HepG2 (cell line): ENCODE data around the gene HPRT1. TPM values are rescaled to one million over a fixed set of nuclear protein-coding genes. Genes with fewer than 3 reads are reported as not detected.

Source experiments
- ATAC-seq: fragments of 200-7000 bp; cut with Tn5 transposase; 3 replicates; pipeline ENCODE4 v1.9.1; 2020; ENCODE audit warnings: mild to moderate bottlenecking, moderate library complexity
- BruUV-seq: library from RNA; stranded (reverse); fragments of 400-500 nt; replicated peaks from 2 replicates; lab custom pipeline; 2021; lab: Mats Ljungman, UMichigan
- CTCF ChIA-PET: fragments of 300-600 bp; formaldehyde crosslinking; extraction: SDS; loops from one replicate; lab custom pipeline; 2021; ENCODE audit warnings: low total read pairs, inconsistent platforms, low intra/inter-chr PET ratio; lab: Yijun Ruan, JAX
- POLR2A ChIA-PET: fragments of 350-600 bp; sonication (Branson Sonifier 250); formaldehyde crosslinking; loops from one replicate; lab custom pipeline; 2020; ENCODE audit warnings: antibody characterized with exemption, inconsistent platforms; lab: Yijun Ruan, JAX
- DNase-seq: peaks from one replicate; pipeline ENCODE4 v3.0.0-alpha.2; 2015; ENCODE audit warnings: low spot score
- FAIRE-seq: peaks from 3 replicates; lab custom pipeline; 2011; peaks lifted over from hg19 to GRCh38; lab: Jason Lieb, UNC
- H2AFZ ChIP-seq: one replicate; pipeline ENCODE4 v1.6.1; 2011; ENCODE audit warnings: low read length, inconsistent platforms
- H3K27ac ChIP-seq: fragments of 300-600 bp; 3 replicates; pipeline ENCODE4 v1.8.0; 2011; ENCODE audit warnings: mixed run types, mild to moderate bottlenecking, mixed read lengths, low read length, inconsistent platforms; ENCODE audit not compliant: insufficient read depth; ENCODE audit errors: extremely low read length
- H3K27me3 ChIP-seq, 2 experiments: fragments of 200-600 bp in 1 of 2; 2 replicates in 1 of 2; 3 replicates in 1 of 2; pipeline versions ENCODE4 v1.6.0 to v1.8.0; 2011; ENCODE audit warnings: low read length in 2 of 2, mild to moderate bottlenecking in 2 of 2, moderate library complexity in 2 of 2, inconsistent platforms in 1 of 2; ENCODE audit not compliant: insufficient read depth in 2 of 2, control insufficient read depth in 1 of 2
- H3K36me3 ChIP-seq, 2 experiments: fragments of 200-600 bp in 1 of 2; replicated peaks in 1 of 2; 2 replicates in 1 of 2; 3 replicates in 1 of 2; pipeline versions ENCODE4 v1.5.1 to v1.8.0; 2011; ENCODE audit warnings: low read length in 2 of 2, inconsistent platforms in 1 of 2; ENCODE audit not compliant: insufficient read depth in 2 of 2, control insufficient read depth in 1 of 2
- H3K4me1 ChIP-seq: 2 replicates; pipeline ENCODE4 v1.5.1; 2012; ENCODE audit warnings: low read length, inconsistent platforms; ENCODE audit not compliant: insufficient read depth
- H3K4me2 ChIP-seq: 2 replicates; pipeline ENCODE4 v1.6.0; 2011; ENCODE audit warnings: low read depth, low read length, inconsistent platforms
- H3K4me3 ChIP-seq, 3 experiments: fragments of 200-600 bp in 1 of 3; sonication (generic), shearing (Covaris generic) in 1 of 3; replicated peaks in 1 of 3; 2 replicates each; pipeline ENCODE4 v1.5.1; 2011 to 2016; ENCODE audit warnings: low read length in 3 of 3, inconsistent platforms in 2 of 3, low read depth in 2 of 3, mild to moderate bottlenecking in 2 of 3, control low read depth in 1 of 3, mixed read lengths in 1 of 3; ENCODE audit not compliant: insufficient read depth in 1 of 3
- H3K79me2 ChIP-seq: one replicate; pipeline ENCODE4 v1.6.1; 2011; ENCODE audit warnings: low read length, inconsistent platforms; ENCODE audit not compliant: insufficient read depth
- H3K9ac ChIP-seq: 2 replicates; pipeline ENCODE4 v1.6.0; 2011; ENCODE audit warnings: mild to moderate bottlenecking, low read depth, low read length, inconsistent platforms; ENCODE audit not compliant: insufficient read depth
- H3K9me3 ChIP-seq: 2 replicates; pipeline ENCODE4 v1.5.1; 2012; ENCODE audit warnings: mild to moderate bottlenecking, low read length
- H4K20me1 ChIP-seq: 2 replicates; pipeline ENCODE4 v1.6.0; 2011; ENCODE audit warnings: inconsistent platforms, mild to moderate bottlenecking, low read length, moderate library complexity; ENCODE audit not compliant: insufficient read depth
- SETDB1 ChIP-seq: sonication (generic); formaldehyde crosslinking; IDR thresholded peaks from 2 replicates; pipeline ENCODE4 v1.5.1; 2020; ENCODE audit warnings: missing genetic modification reagents, mild to moderate bottlenecking, borderline replicate concordance
- ZNF276 ChIP-seq: sonication (generic); formaldehyde crosslinking; IDR thresholded peaks from 2 replicates; pipeline ENCODE4 v1.4.0; 2020; ENCODE audit warnings: mild to moderate bottlenecking, low read depth, missing genetic modification reagents
- ZNF414 ChIP-seq: sonication (generic); formaldehyde crosslinking; IDR thresholded peaks from 2 replicates; pipeline ENCODE4 v1.5.0; 2020; ENCODE audit warnings: missing genetic modification reagents
- ZNF800 ChIP-seq: sonication (generic); formaldehyde crosslinking; IDR thresholded peaks from 2 replicates; pipeline ENCODE4 v1.4.0; 2020; ENCODE audit warnings: missing genetic modification reagents
- WGBS: methylation state at CpG from one replicate; pipeline ENCODE4 v1.1.6; 2017; ENCODE audit warnings: low lambda C conversion rate; 5-methylcytosine and 5-hydroxymethylcytosine counted together
- in situ Hi-C: cut with HindIII; loops from 2 replicates; pipeline ENCODE4 v1.10.0; 2017; ENCODE audit warnings: low pct_unique_long_range_greater_than_20kb; ENCODE audit not compliant: extremely low pct_ligation_motif_present
- intact Hi-C: fragments of 100-400 bp; cut with micrococcal nuclease; formaldehyde crosslinking; loops from one replicate; pipeline ENCODE4 v1.10.0; 2022; ENCODE audit not compliant: unreplicated experiment
- polyA plus RNA-seq, 8 experiments: library from polyadenylated mRNA; depleted of rRNA in 3 of 8; stranded (reverse) in 7 of 8; unstranded in 1 of 8; fragments of >200 nt; fragmentation: Illumina TruSeq in 4 of 8; extraction: Trizol in 4 of 8; gene quantifications; 2 replicates each; pipeline versions ENCODE4 v1.2.1 to v1.2.3, GENCODE V29; 2011 to 2016; ENCODE audit warnings: low read depth in 4 of 8, missing spikeins in 1 of 8, mixed read lengths in 1 of 8; ENCODE audit not compliant: insufficient read depth in 1 of 8
- total RNA-seq, 5 experiments: library from RNA; depleted of rRNA; stranded (reverse); fragments of >200 nt; fragmentation: Illumina TruSeq; extraction: Trizol; gene quantifications; 2 replicates each; pipeline ENCODE4 v1.2.3, GENCODE V29; 2016; ENCODE audit warnings: low read depth in 1 of 5

HPRT1 gene
- total and polyA plus RNA-seq, 2 of the 13 experiments (the other 11 are each of a cell fraction or from before 2014, with no cell fraction given), result 4.6 to 25.2 TPM

- H3K27me3 ChIP-seq, result no peaks in the 10 kb centered on the region
- H3K79me2 ChIP-seq, result no peaks in the 10 kb centered on the region
- in situ Hi-C loops (no loop called here), intact Hi-C loops (no loop called here)
- CTCF ChIA-PET, result no interaction called here
- WGBS, result 66% methylated on average over 7 of the region's 7 CpGs
- no TSS peak for BruUV-seq
- H3K9me3 ChIP-seq, result no peaks in the 10 kb centered on the region
- ATAC-seq, result no peak
- H3K36me3 ChIP-seq, result no peaks in the 10 kb centered on the region
- no peaks in the 10 kb centered on the region for H3K4me1 ChIP-seq
- POLR2A ChIA-PET, result no interaction called here
- H3K9ac ChIP-seq, result no peak overlapping the region
- no peaks in the 10 kb centered on the region for H4K20me1 ChIP-seq
- H3K4me3 ChIP-seq, result no peak overlapping the region
- no peak for FAIRE-seq
- no peak overlapping the region for H3K4me2 ChIP-seq
- no peak for TF ChIP-seq ZNF414 (CRISPR knock-in tag)
- no peak for TF ChIP-seq SETDB1 (CRISPR knock-in tag)
- no peak for TF ChIP-seq ZNF276 (CRISPR knock-in tag)
- no peak for TF ChIP-seq ZNF800 (CRISPR knock-in tag)
- DNase-seq, result no peak
- no peak overlapping the region for H3K27ac ChIP-seq
- no peak overlapping the region for H2AFZ ChIP-seq
These were observed 5.5 kb upstream of the HPRT1 start for GRCh38 chrX:134454506-134454905.
